GM12873 (cell line): ENCODE measurements around the gene MCM3AP.

Experiments used
- CTCF ChIP-seq: IDR thresholded peaks from 2 replicates; pipeline ENCODE4 v1.5.1; 2012; ENCODE audit warnings: low read depth, mild to moderate bottlenecking, moderate library complexity, low read length, control low read depth; ENCODE audit not compliant: insufficient read depth; ENCODE audit errors: missing control alignments

The MCM3AP gene

GRCh38 chr21:46318464-46318845 lies 33.0 kb upstream of the MCM3AP start:
- no peak for TF ChIP-seq CTCF

GRCh38 chr21:46317710-46318463 lies 32.5 kb upstream of the MCM3AP start:
- TF ChIP-seq CTCF, result no peak

GRCh38 chr21:46316708-46317324 lies 31.4 kb upstream of the MCM3AP start:
- TF ChIP-seq CTCF, result no peak

GRCh38 chr21:46314441-46315020 lies 29.1 kb upstream of the MCM3AP start:
- no peak for TF ChIP-seq CTCF

GRCh38 chr21:46312949-46313348 lies 27.5 kb upstream of the MCM3AP start:
- TF ChIP-seq CTCF, result no peak

- no peak for TF ChIP-seq CTCF
These were observed 26.2 kb upstream of the MCM3AP start for GRCh38 chr21:46311568-46311967.

GRCh38 chr21:46308431-46308830 lies 23.0 kb upstream of the MCM3AP start:
- no peak for TF ChIP-seq CTCF
